ENCODE results near the gene BCAS3. TPM values are rescaled to one million over a fixed set of nuclear protein-coding genes. Genes with fewer than 3 reads are reported as not detected.
A peak's percentile ranks its signal among the peaks of the same experiment; 100 is the strongest.

Gene BCAS3
- total RNA-seq, 4 donors from 2014 or later, result 20.7 to 76.3 (median 39.8) TPM

DNA sequence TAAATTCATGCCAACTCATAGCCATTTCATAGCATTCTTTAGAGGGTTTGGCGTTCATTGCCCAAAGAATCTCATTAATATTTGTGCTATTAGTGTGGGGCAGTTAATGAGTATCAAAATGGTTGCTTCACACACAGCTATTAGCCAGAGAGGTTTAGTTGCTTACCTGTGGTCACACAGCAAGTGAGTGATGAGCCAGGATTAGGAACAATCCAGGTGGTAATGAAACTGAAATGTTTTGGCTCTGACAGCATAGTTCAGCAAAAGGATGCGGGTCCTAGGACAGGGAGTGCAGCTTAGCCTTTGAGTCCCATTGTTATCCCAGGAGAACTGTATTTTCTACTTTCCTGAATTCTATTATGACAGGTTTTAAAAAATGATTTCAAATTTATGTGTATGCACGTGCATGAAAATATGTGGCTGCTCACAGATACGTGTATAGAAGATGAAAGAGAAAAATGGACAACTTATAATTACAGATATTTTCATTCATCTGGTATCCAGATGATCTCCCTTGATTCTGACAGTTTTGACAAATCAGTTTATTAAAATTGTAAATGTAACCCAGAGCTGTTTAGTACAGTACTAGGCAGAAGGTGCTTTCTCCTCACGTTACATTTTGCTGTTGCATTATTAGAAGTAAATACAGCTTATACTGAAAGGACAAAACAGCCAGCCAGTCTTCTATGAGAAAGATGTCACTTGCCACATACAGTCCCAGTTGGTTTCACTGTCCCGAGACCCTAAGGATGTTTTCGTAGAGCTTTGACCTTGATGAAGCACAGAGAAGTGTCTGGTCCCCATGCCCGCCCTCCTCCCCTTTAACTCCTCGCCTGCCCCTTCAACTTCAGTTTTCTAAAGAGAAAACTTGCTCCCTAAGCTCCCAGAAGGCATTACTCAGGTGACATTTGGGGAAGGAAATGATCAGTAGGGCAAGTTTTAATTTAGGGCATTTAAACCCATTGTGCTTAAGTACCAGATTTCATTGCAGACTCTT, 622.2 kb downstream of the BCAS3 start:
- Histone ChIP-seq H3K27me3 (no peaks in the 10 kb centered on the region), H3K4me1 (no peaks in the 10 kb centered on the region), H3K9me3 (no peaks in the 10 kb centered on the region), H3K36me3 (no peaks in the 10 kb centered on the region), H3K4me3 (no peak overlapping the region), H3K27ac (no peak overlapping the region)
- no peak for TF ChIP-seq POLR2AphosphoS5 (IDR thresholded peaks at IDR 0.05)
- no peak for TF ChIP-seq POLR2A (IDR thresholded peaks at IDR 0.05)
- TF ChIP-seq, protein P1, sequence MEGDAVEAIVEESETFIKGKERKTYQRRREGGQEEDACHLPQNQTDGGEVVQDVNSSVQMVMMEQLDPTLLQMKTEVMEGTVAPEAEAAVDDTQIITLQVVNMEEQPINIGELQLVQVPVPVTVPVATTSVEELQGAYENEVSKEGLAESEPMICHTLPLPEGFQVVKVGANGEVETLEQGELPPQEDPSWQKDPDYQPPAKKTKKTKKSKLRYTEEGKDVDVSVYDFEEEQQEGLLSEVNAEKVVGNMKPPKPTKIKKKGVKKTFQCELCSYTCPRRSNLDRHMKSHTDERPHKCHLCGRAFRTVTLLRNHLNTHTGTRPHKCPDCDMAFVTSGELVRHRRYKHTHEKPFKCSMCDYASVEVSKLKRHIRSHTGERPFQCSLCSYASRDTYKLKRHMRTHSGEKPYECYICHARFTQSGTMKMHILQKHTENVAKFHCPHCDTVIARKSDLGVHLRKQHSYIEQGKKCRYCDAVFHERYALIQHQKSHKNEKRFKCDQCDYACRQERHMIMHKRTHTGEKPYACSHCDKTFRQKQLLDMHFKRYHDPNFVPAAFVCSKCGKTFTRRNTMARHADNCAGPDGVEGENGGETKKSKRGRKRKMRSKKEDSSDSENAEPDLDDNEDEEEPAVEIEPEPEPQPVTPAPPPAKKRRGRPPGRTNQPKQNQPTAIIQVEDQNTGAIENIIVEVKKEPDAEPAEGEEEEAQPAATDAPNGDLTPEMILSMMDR (IDR thresholded peaks at IDR 0.05), result no peak
- TF ChIP-seq EP300 (IDR thresholded peaks at IDR 0.05; ENCODE audit: low read depth), result no peak
- intact Hi-C loops (cut with DNase I; ENCODE audit: low total_unique reads), result no loop called here
- in situ Hi-C loops (cut with MboI; ENCODE audit: low pct_ligation_motif_present in 1 of 4, low pct_unique_long_range_greater_than_20kb in 1 of 4, low sequenced_read_pairs in 3 of 4), result loop anchor here in 1 of 4 donors (10.0 kb wide), 1 partner anchor 65 kb away; no protein-coding TSS in a partner anchor
- WGBS, 2 donors (ENCODE audit: low coverage in 1 of 2), result 84 to 94% methylated on average over 4 to 9 of the region's 9 CpGs
- no peak for DNase-seq

- Histone ChIP-seq H3K27ac (peak overlapping the region in 3 of 4 donors; percentile 14 to 30 (median 24)), H3K36me3 (no peaks in the 10 kb centered on the region), H3K4me1 (peaks cover 0 to under 1% (median 0%) of the 10 kb centered on the region in 4 donors), H3K9me3 (no peaks in the 10 kb centered on the region), H3K4me3 (no peak overlapping the region), H3K27me3 (no peaks in the 10 kb centered on the region)
- DNase-seq, result no peak
- in situ Hi-C loops (cut with MboI; ENCODE audit: low pct_ligation_motif_present in 1 of 4, low pct_unique_long_range_greater_than_20kb in 1 of 4, low sequenced_read_pairs in 3 of 4), result no loop called here
- intact Hi-C loops (cut with DNase I; ENCODE audit: low total_unique reads), result no loop called here
- WGBS, 2 donors (ENCODE audit: low coverage in 1 of 2), result 78 to 81% methylated on average over 5 to 12 of the region's 12 CpGs
- TF ChIP-seq EP300 (IDR thresholded peaks at IDR 0.05; ENCODE audit: low read depth), result no peak
- no peak for TF ChIP-seq POLR2AphosphoS5 (IDR thresholded peaks at IDR 0.05)
These were observed 625.5 kb downstream of the BCAS3 start for GRCh38 chr17:61302953-61303816.

DNA sequence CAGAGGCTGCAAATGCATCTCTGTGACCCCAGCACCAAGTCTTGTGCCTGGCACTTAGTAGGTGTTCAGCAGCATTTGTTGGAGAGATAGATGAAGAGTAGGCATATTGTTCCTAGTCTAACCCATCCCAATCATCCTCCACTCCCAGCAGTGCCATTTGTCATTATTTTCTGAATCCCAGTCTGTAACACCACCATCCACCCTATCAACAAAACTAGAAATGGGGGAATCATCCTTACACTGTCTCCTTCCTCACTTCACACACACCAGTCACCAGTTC, 626.1 kb downstream of the BCAS3 start:
- no peaks in the 10 kb centered on the region for H3K27me3 ChIP-seq
- no peaks in the 10 kb centered on the region for H3K9me3 ChIP-seq
- H3K27ac ChIP-seq, result peak overlapping the region in 1 of 4 donors; percentile 24
- in situ Hi-C loops (cut with MboI; ENCODE audit: low pct_ligation_motif_present in 1 of 4, low pct_unique_long_range_greater_than_20kb in 1 of 4, low sequenced_read_pairs in 3 of 4) (no loop called here), intact Hi-C loops (cut with DNase I; ENCODE audit: low total_unique reads) (no loop called here)
- no peak overlapping the region for H3K4me3 ChIP-seq
- TF ChIP-seq POLR2AphosphoS5 (IDR thresholded peaks at IDR 0.05) (no peak), EP300 (IDR thresholded peaks at IDR 0.05; ENCODE audit: low read depth) (no peak), POLR2A (IDR thresholded peaks at IDR 0.05) (no peak)
- TF ChIP-seq, protein P1 (IDR thresholded peaks at IDR 0.05), result no peak
- no peak for DNase-seq
- H3K36me3 ChIP-seq, result no peaks in the 10 kb centered on the region
- peaks cover 0 to 6% (median 1%) of the 10 kb centered on the region in 4 donors for H3K4me1 ChIP-seq

GRCh38 chr17:61305024-61305423, 627.4 kb downstream of the BCAS3 start:
- in situ Hi-C loops (cut with MboI; ENCODE audit: low pct_ligation_motif_present in 1 of 4, low pct_unique_long_range_greater_than_20kb in 1 of 4, low sequenced_read_pairs in 3 of 4) (no loop called here), intact Hi-C loops (cut with DNase I; ENCODE audit: low total_unique reads) (no loop called here)
- Histone ChIP-seq H3K4me3 (no peak overlapping the region), H3K27ac (no peak overlapping the region), H3K27me3 (no peaks in the 10 kb centered on the region), H3K36me3 (no peaks in the 10 kb centered on the region), H3K9me3 (no peaks in the 10 kb centered on the region), H3K4me1 (peaks cover 0 to 13% (median 7%) of the 10 kb centered on the region in 4 donors)
- no peak for TF ChIP-seq POLR2A (IDR thresholded peaks at IDR 0.05)
- no peak for TF ChIP-seq POLR2AphosphoS5 (IDR thresholded peaks at IDR 0.05)
- no peak for TF ChIP-seq EP300 (IDR thresholded peaks at IDR 0.05; ENCODE audit: low read depth)
- TF ChIP-seq, protein P1 (IDR thresholded peaks at IDR 0.05), result no peak
- WGBS, 2 donors (ENCODE audit: low coverage in 1 of 2), result 74% methylated on average over 1 of the region's 1 CpG; no CpG with 5 or more reads in 1 of the 2 donors
- DNase-seq, result no peak

All from transverse colon (tissue), 4 donors.